Activated naive CD4-positive, alpha-beta T cell treated with anti-CD3 and anti-CD28 coated beads, Interleukin-2, amount 50 U/mL, for 24 hours (primary cell): ENCODE data around the gene NR1H3.
"Not testable (repeated sequence)": the region's sequence is repeated elsewhere in the genome, so short reads cannot be mapped to it uniquely, and the experiment has no call there.

Source experiments
- H3K27ac Mint-ChIP-seq: one replicate; pipeline ENCODE4 v1.8.0; 2021; ENCODE audit warnings: mild to moderate bottlenecking, mixed read lengths
- H3K27me3 Mint-ChIP-seq: one replicate; pipeline ENCODE4 v1.8.0; 2021; ENCODE audit warnings: mixed read lengths
- H3K36me3 Mint-ChIP-seq: one replicate; pipeline ENCODE4 v1.8.0; 2021; ENCODE audit warnings: mixed read lengths
- H3K4me1 Mint-ChIP-seq: one replicate; pipeline ENCODE4 v1.8.0; 2021; ENCODE audit warnings: mixed read lengths
- H3K4me3 Mint-ChIP-seq: one replicate; pipeline ENCODE4 v1.8.0; 2021; ENCODE audit warnings: mild to moderate bottlenecking, mixed read lengths
- H3K9me3 Mint-ChIP-seq: one replicate; pipeline ENCODE4 v1.8.0; 2021; ENCODE audit warnings: mixed read lengths

NR1H3 gene

GRCh38 chr11:47257517-47258316 lies at the start of gene NR1H3:
Gene NR1H3, plus strand, starts transcription at chr11:47257996. Its CDS starts 1,221 bp downstream, at chr11:47259217.
- Mint-ChIP-seq H3K27me3 (no peaks in the 10 kb centered on the region), H3K4me3 (no peak within 1 kb of the TSS), H3K27ac (no peak within 1 kb of the TSS), H3K9me3 (no peaks in the 10 kb centered on the region), H3K4me1 (peaks cover 26% of the 10 kb centered on the region), H3K36me3 (no peaks in the 10 kb centered on the region)

GRCh38 chr11:47208008-47208552 lies 49.7 kb upstream of the NR1H3 start:
- not testable (repeated sequence) for H3K27ac Mint-ChIP-seq, H3K4me3 Mint-ChIP-seq, H3K9me3 Mint-ChIP-seq, H3K36me3 Mint-ChIP-seq, H3K4me1 Mint-ChIP-seq, H3K27me3 Mint-ChIP-seq

GRCh38 chr11:47208628-47209027 lies 49.2 kb upstream of the NR1H3 start:
- H3K4me3 Mint-ChIP-seq: no peak overlapping the region
- H3K4me1 Mint-ChIP-seq: peaks cover 2% of the 10 kb centered on the region
- H3K27me3 Mint-ChIP-seq: no peaks in the 10 kb centered on the region
- no peaks in the 10 kb centered on the region for H3K9me3 Mint-ChIP-seq
- no peaks in the 10 kb centered on the region for H3K36me3 Mint-ChIP-seq
- H3K27ac Mint-ChIP-seq: no peak overlapping the region

GRCh38 chr11:47212938-47213337 lies 44.9 kb upstream of the NR1H3 start:
- H3K27ac Mint-ChIP-seq: peak overlapping the region; percentile 17
- no peaks in the 10 kb centered on the region for H3K9me3 Mint-ChIP-seq
- H3K36me3 Mint-ChIP-seq: peaks cover 8% of the 10 kb centered on the region
- peaks cover 24% of the 10 kb centered on the region for H3K4me1 Mint-ChIP-seq
- no peak overlapping the region for H3K4me3 Mint-ChIP-seq
- H3K27me3 Mint-ChIP-seq: no peaks in the 10 kb centered on the region

GRCh38 chr11:47213950-47214565 lies 43.7 kb upstream of the NR1H3 start:
- Mint-ChIP-seq H3K27ac (peak overlapping the region; percentile 100), H3K36me3 (peaks cover 14% of the 10 kb centered on the region), H3K9me3 (no peaks in the 10 kb centered on the region), H3K4me3 (peak overlapping the region; percentile 100), H3K27me3 (no peaks in the 10 kb centered on the region), H3K4me1 (peaks cover 31% of the 10 kb centered on the region)

- no peaks in the 10 kb centered on the region for H3K27me3 Mint-ChIP-seq
- peaks cover 14% of the 10 kb centered on the region for H3K36me3 Mint-ChIP-seq
- peak overlapping the region; percentile 100 for H3K4me3 Mint-ChIP-seq
- peak overlapping the region; percentile 100 for H3K27ac Mint-ChIP-seq
- H3K4me1 Mint-ChIP-seq: peaks cover 42% of the 10 kb centered on the region
- H3K9me3 Mint-ChIP-seq: no peaks in the 10 kb centered on the region
These were observed 42.4 kb upstream of the NR1H3 start for GRCh38 chr11:47215366-47215910.

GRCh38 chr11:47216121-47216798 lies 41.5 kb upstream of the NR1H3 start:
- Mint-ChIP-seq H3K36me3 (peaks cover 14% of the 10 kb centered on the region), H3K9me3 (no peaks in the 10 kb centered on the region), H3K4me3 (peak overlapping the region; percentile 100), H3K27ac (peak overlapping the region; percentile 100), H3K4me1 (peaks cover 44% of the 10 kb centered on the region), H3K27me3 (no peaks in the 10 kb centered on the region)

GRCh38 chr11:47220401-47220821 lies 37.4 kb upstream of the NR1H3 start:
- H3K36me3 Mint-ChIP-seq: peaks cover 19% of the 10 kb centered on the region
- H3K4me1 Mint-ChIP-seq: peaks cover 50% of the 10 kb centered on the region

GRCh38 chr11:47222696-47223095 lies 35.1 kb upstream of the NR1H3 start:
- peaks cover 16% of the 10 kb centered on the region for H3K36me3 Mint-ChIP-seq
- no peaks in the 10 kb centered on the region for H3K27me3 Mint-ChIP-seq
- peak overlapping the region; percentile 65 for H3K27ac Mint-ChIP-seq
- H3K4me1 Mint-ChIP-seq: peaks cover 45% of the 10 kb centered on the region
- H3K4me3 Mint-ChIP-seq: no peak overlapping the region
- H3K9me3 Mint-ChIP-seq: no peaks in the 10 kb centered on the region

More at GRCh38 chr11:47220401-47220821, 37.4 kb upstream of the NR1H3 start:
- H3K9me3 Mint-ChIP-seq: no peaks in the 10 kb centered on the region
- peak overlapping the region; percentile 37 for H3K27ac Mint-ChIP-seq
- no peaks in the 10 kb centered on the region for H3K27me3 Mint-ChIP-seq
- H3K4me3 Mint-ChIP-seq: peak overlapping the region; percentile 0

- Mint-ChIP-seq H3K36me3 (peaks cover 17% of the 10 kb centered on the region), H3K9me3 (no peaks in the 10 kb centered on the region), H3K27ac (peak overlapping the region; percentile 47), H3K4me1 (peaks cover 28% of the 10 kb centered on the region), H3K4me3 (no peak overlapping the region), H3K27me3 (no peaks in the 10 kb centered on the region)
These were observed 32.0 kb upstream of the NR1H3 start for GRCh38 chr11:47225552-47226400.

- no peak overlapping the region for H3K4me3 Mint-ChIP-seq
- no peaks in the 10 kb centered on the region for H3K9me3 Mint-ChIP-seq
- H3K27ac Mint-ChIP-seq: peak overlapping the region; percentile 47
- H3K4me1 Mint-ChIP-seq: peaks cover 24% of the 10 kb centered on the region
- no peaks in the 10 kb centered on the region for H3K27me3 Mint-ChIP-seq
- H3K36me3 Mint-ChIP-seq: peaks cover 16% of the 10 kb centered on the region
These were observed 28.6 kb upstream of the NR1H3 start for GRCh38 chr11:47229161-47229560.

GRCh38 chr11:47233051-47233450 lies 24.7 kb upstream of the NR1H3 start:
- no peaks in the 10 kb centered on the region for H3K27me3 Mint-ChIP-seq
- H3K4me1 Mint-ChIP-seq: peaks cover 39% of the 10 kb centered on the region
- peaks cover 13% of the 10 kb centered on the region for H3K36me3 Mint-ChIP-seq
- no peak overlapping the region for H3K4me3 Mint-ChIP-seq
- H3K9me3 Mint-ChIP-seq: no peaks in the 10 kb centered on the region
- no peak overlapping the region for H3K27ac Mint-ChIP-seq

GRCh38 chr11:47233989-47234668 lies 23.7 kb upstream of the NR1H3 start:
- H3K27ac Mint-ChIP-seq: peak overlapping the region; percentile 73
- no peaks in the 10 kb centered on the region for H3K9me3 Mint-ChIP-seq
- H3K4me3 Mint-ChIP-seq: peak overlapping the region; percentile 51
- peaks cover 10% of the 10 kb centered on the region for H3K36me3 Mint-ChIP-seq
- H3K27me3 Mint-ChIP-seq: no peaks in the 10 kb centered on the region
- H3K4me1 Mint-ChIP-seq: peaks cover 36% of the 10 kb centered on the region

- H3K4me1 Mint-ChIP-seq: peaks cover 33% of the 10 kb centered on the region
- H3K36me3 Mint-ChIP-seq: peaks cover 7% of the 10 kb centered on the region
- H3K27ac Mint-ChIP-seq: peak overlapping the region; percentile 73
- no peaks in the 10 kb centered on the region for H3K27me3 Mint-ChIP-seq
- H3K9me3 Mint-ChIP-seq: no peaks in the 10 kb centered on the region
- H3K4me3 Mint-ChIP-seq: peak overlapping the region; percentile 51
These were observed 23.1 kb upstream of the NR1H3 start for GRCh38 chr11:47234669-47235100.
